Measurements from ENCODE around the gene DVL3. TPM values are rescaled to one million over a fixed set of nuclear protein-coding genes. Genes with fewer than 3 reads are reported as not detected.

DVL3 gene
- total RNA-seq, 1 experiment from 2014 or later, result 76.2 TPM

GRCh38 chr3:184129012-184129411 is 26.2 kb upstream of the DVL3 start:
- H3K27ac Mint-ChIP-seq, result 0 out of 2 replicates have a peak overlapping the region, but pooled peaks have one; percentile 54
- TF ChIP-seq STAT6 (CRISPR knock-in tag; conservative IDR thresholded peaks at IDR 0.05; ENCODE audit: low read depth) (no peak), KAT7 (CRISPR knock-in tag; IDR thresholded peaks at IDR 0.05; ENCODE audit: borderline replicate concordance) (no peak), FOXK1 (CRISPR knock-in tag; IDR thresholded peaks at IDR 0.05) (no peak), PRDM15 (CRISPR knock-in tag; IDR thresholded peaks at IDR 0.05) (no peak), ARID4B (CRISPR knock-in tag; IDR thresholded peaks at IDR 0.05; ENCODE audit: borderline replicate concordance) (no peak), CREM (CRISPR knock-in tag; IDR thresholded peaks at IDR 0.05) (no peak), ZNF232 (CRISPR knock-in tag; IDR thresholded peaks at IDR 0.05) (no peak), PRRX2 (CRISPR knock-in tag; IDR thresholded peaks at IDR 0.05) (no peak), SMAD4 (CRISPR knock-in tag; IDR thresholded peaks at IDR 0.05) (no peak)
- no peaks in the 10 kb centered on the region for H3K36me3 Mint-ChIP-seq
- H3K4me3 Mint-ChIP-seq, result no peak overlapping the region
- H3K4me1 Mint-ChIP-seq, result peaks cover 10% of the 10 kb centered on the region
- ChIA-PET POLR2A (no interaction called here), CTCF (interaction anchor here (1.1 to 1.9 kb wide), 2 partner anchors 119 to 233 kb away, joined by 7 to 8 read pairs; no protein-coding TSS in a partner anchor)
- H3K9me3 Mint-ChIP-seq, result no peaks in the 10 kb centered on the region
- peaks cover 2% of the 10 kb centered on the region; the same call in 1 of the 2 replicates for H3K27me3 Mint-ChIP-seq (ENCODE audit: low read depth)
- ATAC-seq (peak; percentile 97), DNase-seq (ENCODE audit: low spot score) (peak; percentile 59)

- H3K27me3 Mint-ChIP-seq (ENCODE audit: low read depth), result no peaks in the 10 kb centered on the region
- ChIA-PET POLR2A (no interaction called here), CTCF (interaction anchor here (2.8 kb wide), 1 partner anchor 248 kb away, joined by 11 read pairs; the partner anchor contains the start of gene PARL)
- ATAC-seq, result no peak
- DNase-seq (ENCODE audit: low spot score), result no peak
- H3K27ac Mint-ChIP-seq, result no peak overlapping the region
- peaks cover 22% of the 10 kb centered on the region for H3K4me1 Mint-ChIP-seq
- no peak overlapping the region for H3K4me3 Mint-ChIP-seq
- 0 out of 2 replicates have a peak, but pooled peaks cover 3% of the 10 kb centered on the region for H3K36me3 Mint-ChIP-seq
- H3K9me3 Mint-ChIP-seq, result no peaks in the 10 kb centered on the region
- TF ChIP-seq OVOL2 (CRISPR knock-in tag; IDR thresholded peaks at IDR 0.05; ENCODE audit: borderline replicate concordance) (no peak), CTCF (IDR thresholded peaks at IDR 0.05) (no peak), CDX4 (CRISPR knock-in tag; IDR thresholded peaks at IDR 0.05; ENCODE audit: borderline replicate concordance) (no peak), STAT6 (CRISPR knock-in tag; conservative IDR thresholded peaks at IDR 0.05; ENCODE audit: low read depth) (no peak), MYBL2 (CRISPR knock-in tag; IDR thresholded peaks at IDR 0.05) (no peak), ZNF425 (CRISPR knock-in tag; conservative IDR thresholded peaks at IDR 0.05) (no peak), JAZF1 (CRISPR knock-in tag; IDR thresholded peaks at IDR 0.05) (no peak)
Observed at GRCh38 chr3:184132945-184133344, 22.2 kb upstream of the DVL3 start.

Data from WTC11 (cell line).